CD4-positive, alpha-beta T cell (primary cell): Measurements from ENCODE around the gene EXOC8. TPM values are rescaled to one million over a fixed set of nuclear protein-coding genes. Genes with fewer than 3 reads are reported as not detected.

Experiments used
- ATAC-seq: fragments of 200-7000 bp; cut with Tn5 transposase; one replicate; pipeline ENCODE4 v1.10.0; 2022; ENCODE audit warnings: mild to moderate bottlenecking; ENCODE audit not compliant: poor library complexity
- CTCF ChIA-PET: fragments of 350-600 bp; sonication (Branson Sonifier 250); formaldehyde crosslinking; loops from one replicate; lab custom pipeline; 2021; ENCODE audit warnings: antibody characterized with exemption, inconsistent platforms; lab: Charles Lee
- POLR2A ChIA-PET: fragments of 350-600 bp; sonication (Branson Sonifier 250); formaldehyde crosslinking; loops from one replicate; lab custom pipeline; 2021; ENCODE audit warnings: antibody characterized with exemption, inconsistent platforms; lab: Charles Lee
- DNase-seq, 14 experiments: peaks; one replicate each; pipeline ENCODE4 v3.0.0-alpha.2; 2013 to 2020; ENCODE audit warnings: mixed read lengths in 2 of 14
- H3K27ac ChIP-seq, 2 donors: one replicate each; pipeline versions ENCODE4 v1.5.1 to v1.7.0; 2013; ENCODE audit warnings: low read length in 2 of 2, low read depth in 1 of 2, mild to moderate bottlenecking in 1 of 2
- H3K27me3 ChIP-seq, 2 experiments: 1 replicate in 1 of 2; 2 replicates in 1 of 2; pipeline versions ENCODE4 v1.6.1 to v1.7.0; 2013; ENCODE audit warnings: low read length in 2 of 2, control low read depth in 1 of 2, mild to moderate bottlenecking in 1 of 2, moderate library complexity in 1 of 2; ENCODE audit not compliant: insufficient read depth in 2 of 2, control insufficient read depth in 1 of 2
- H3K36me3 ChIP-seq: one replicate; pipeline ENCODE4 v1.6.1; 2013; ENCODE audit warnings: low read length, control low read depth; ENCODE audit not compliant: insufficient read depth
- H3K4me1 ChIP-seq: one replicate; pipeline ENCODE4 v1.6.1; 2013; ENCODE audit warnings: low read length, control low read depth; ENCODE audit not compliant: insufficient read depth
- H3K4me3 ChIP-seq: one replicate; pipeline ENCODE4 v1.5.1; 2013; ENCODE audit warnings: mild to moderate bottlenecking, low read length, moderate library complexity
- H3K9me3 ChIP-seq, 2 experiments: 1 replicate in 1 of 2; 2 replicates in 1 of 2; pipeline versions ENCODE4 v1.6.1 to v1.7.0; 2013; ENCODE audit warnings: low read length in 2 of 2, mild to moderate bottlenecking in 2 of 2, control low read depth in 1 of 2, moderate library complexity in 1 of 2; ENCODE audit not compliant: control insufficient read depth in 1 of 2, insufficient read depth in 1 of 2
- H3K27ac Mint-ChIP-seq: one replicate; pipeline ENCODE4 v1.8.0; 2020; ENCODE audit warnings: mixed read lengths
- H3K27me3 Mint-ChIP-seq: one replicate; pipeline ENCODE4 v1.8.0; 2021; ENCODE audit warnings: mixed read lengths
- H3K36me3 Mint-ChIP-seq: one replicate; pipeline ENCODE4 v1.8.0; 2021; ENCODE audit warnings: low read depth, mixed read lengths
- H3K4me1 Mint-ChIP-seq: one replicate; pipeline ENCODE4 v1.8.0; 2021; ENCODE audit warnings: low read depth, mixed read lengths
- H3K4me3 Mint-ChIP-seq: one replicate; pipeline ENCODE4 v1.8.0; 2020; ENCODE audit warnings: mild to moderate bottlenecking, mixed read lengths
- H3K9me3 Mint-ChIP-seq: one replicate; pipeline ENCODE4 v1.8.0; 2020; ENCODE audit warnings: mixed read lengths
- CTCF ChIP-seq: fragments of 200-600 bp; IDR thresholded peaks from one replicate; pipeline ENCODE4 v1.8.0; 2022; ENCODE audit warnings: antibody characterized with exemption, mild to moderate bottlenecking
- intact Hi-C, 2 experiments: fragments of 100-400 bp; cut with DNase I in 1 of 2; cut with micrococcal nuclease in 1 of 2; formaldehyde crosslinking; loops; one replicate each; pipeline versions ENCODE4 v1.15.1 to v1.9.0; 2023 to 2025; cut with DNase I, micrococcal nuclease
- total RNA-seq, 174 experiments: library from RNA in 2 of 174; stranded (reverse) in 2 of 174; gene quantifications; one replicate each; pipeline ENCODE4 v1.2.3 and lab custom pipeline; 2021 to 2026

EXOC8 gene
- total RNA-seq, 2 experiments from 2014 or later, result 28.0 to 31.9 TPM

GRCh38 chr1:231364192-231364591, 26.5 kb upstream of the EXOC8 start:
- no peaks in the 10 kb centered on the region for H3K27me3 Mint-ChIP-seq
- Histone ChIP-seq H3K4me1 (no peaks in the 10 kb centered on the region), H3K27ac (no peak overlapping the region), H3K36me3 (peaks cover 17% of the 10 kb centered on the region), H3K27me3 (no peaks in the 10 kb centered on the region), H3K9me3 (no peaks in the 10 kb centered on the region), H3K4me3 (no peak overlapping the region)
- no peak for DNase-seq
- no peak for TF ChIP-seq CTCF
- H3K27ac Mint-ChIP-seq, result no peak overlapping the region
- no peak for ATAC-seq
- CTCF ChIA-PET, result no interaction called here
- POLR2A ChIA-PET, result interaction anchor here (4.1 kb wide), 1 partner anchor 26 kb away, joined by 16 read pairs; the partner anchor contains the start of genes EXOC8 and SPRTN
- peaks cover 4% of the 10 kb centered on the region for H3K4me1 Mint-ChIP-seq
- intact Hi-C loops, result no loop called here
- peaks cover 55% of the 10 kb centered on the region for H3K36me3 Mint-ChIP-seq
- H3K9me3 Mint-ChIP-seq, result no peaks in the 10 kb centered on the region
- H3K4me3 Mint-ChIP-seq, result no peak overlapping the region

GRCh38 chr1:231363624-231364023, 26.0 kb upstream of the EXOC8 start:
- Mint-ChIP-seq H3K27me3 (no peaks in the 10 kb centered on the region), H3K4me3 (no peak overlapping the region), H3K27ac (peak overlapping the region; percentile 41), H3K4me1 (peaks cover 4% of the 10 kb centered on the region), H3K36me3 (peaks cover 51% of the 10 kb centered on the region), H3K9me3 (no peaks in the 10 kb centered on the region)
- Histone ChIP-seq H3K4me1 (no peaks in the 10 kb centered on the region), H3K27ac (no peak overlapping the region), H3K4me3 (no peak overlapping the region), H3K27me3 (no peaks in the 10 kb centered on the region), H3K36me3 (peaks cover 13% of the 10 kb centered on the region), H3K9me3 (no peaks in the 10 kb centered on the region)
- DNase-seq (no peak), ATAC-seq (no peak)
- ChIA-PET CTCF (no interaction called here), POLR2A (interaction anchor here (4.1 kb wide), 1 partner anchor 26 kb away, joined by 16 read pairs; the partner anchor contains the start of genes EXOC8 and SPRTN)
- TF ChIP-seq CTCF, result no peak
- intact Hi-C loops, result no loop called here

DNA sequence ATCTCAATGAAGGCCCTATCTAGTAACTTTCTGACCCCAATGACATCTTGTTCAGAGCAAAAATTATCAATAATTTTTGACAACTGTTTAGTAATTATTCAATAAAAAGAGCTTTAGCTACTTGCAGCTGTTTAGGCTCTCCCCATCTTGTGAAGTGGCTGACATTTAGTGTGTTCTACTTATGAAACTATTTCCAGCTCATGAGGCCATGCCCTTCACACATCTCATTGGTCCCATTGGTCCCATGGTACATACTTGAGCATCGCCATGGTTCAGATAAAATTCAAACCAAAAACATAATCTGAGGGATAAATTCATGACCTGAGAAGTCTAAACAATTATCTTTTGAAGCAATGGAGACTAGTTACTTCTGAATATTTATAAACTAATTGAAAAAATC, 24.7 kb upstream of the EXOC8 start:
- intact Hi-C loops, result no loop called here
- no peaks in the 10 kb centered on the region for H3K27me3 ChIP-seq
- H3K4me3 ChIP-seq, result no peak overlapping the region
- no peak overlapping the region for H3K4me3 Mint-ChIP-seq
- H3K36me3 Mint-ChIP-seq, result peaks cover 48% of the 10 kb centered on the region
- ATAC-seq, result no peak
- peaks cover 11% of the 10 kb centered on the region for H3K4me1 Mint-ChIP-seq
- no peaks in the 10 kb centered on the region for H3K9me3 ChIP-seq
- ChIA-PET CTCF (interaction anchor here (0.7 to 1.2 kb wide), 2 partner anchors 165 to 241 kb away, joined by 3 read pairs; no protein-coding TSS in a partner anchor), POLR2A (interaction anchor here (1.6 to 4.1 kb wide), 2 partner anchors 24 to 59 kb away, joined by 6 to 16 read pairs; partner anchors contain the start of genes EGLN1, EXOC8 and SPRTN)
- TF ChIP-seq CTCF, result no peak
- H3K4me1 ChIP-seq, result no peaks in the 10 kb centered on the region
- H3K27ac ChIP-seq, result no peak overlapping the region
- DNase-seq, result no peak
- H3K36me3 ChIP-seq, result peaks cover 10% of the 10 kb centered on the region
- H3K27ac Mint-ChIP-seq, result no peak overlapping the region
- no peaks in the 10 kb centered on the region for H3K9me3 Mint-ChIP-seq
- H3K27me3 Mint-ChIP-seq, result no peaks in the 10 kb centered on the region
